Liver (tissue), 2 donors: ENCODE measurements around the gene PCDH10.

Source experiments
- CTCF ChIP-seq: fragments of 150-350 bp; IDR thresholded peaks from 2 replicates; pipeline ENCODE4 v1.5.1; 2017; ENCODE audit warnings: improper control_type of control experiment, low read depth, low read length; ENCODE audit not compliant: missing input control
- REST ChIP-seq: IDR thresholded peaks from 2 replicates; pipeline ENCODE4 v1.6.1; 2016; ENCODE audit warnings: antibody characterized with exemption, mild to moderate bottlenecking
- donor health status: healthy.

DNA sequence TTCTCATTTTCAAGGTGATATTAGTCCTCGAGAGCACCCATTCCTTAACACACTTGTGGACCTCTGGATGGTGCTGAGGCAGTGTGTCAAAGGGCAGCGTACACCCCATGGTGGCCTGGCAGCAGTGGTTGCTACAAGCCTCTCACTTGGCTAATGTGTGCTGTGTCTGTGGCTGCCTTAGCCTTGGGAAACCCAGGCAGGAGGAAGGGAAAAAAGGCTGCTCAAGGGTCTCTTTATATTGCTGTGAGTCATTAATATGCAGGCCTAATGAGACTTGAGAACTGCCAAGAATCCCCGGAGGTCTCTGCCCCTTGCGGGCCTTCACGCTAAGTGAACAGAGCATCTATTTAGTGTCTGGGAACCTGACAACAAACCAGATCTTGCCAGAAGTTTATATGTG, 7.0 kb downstream of the PCDH10 start:
- TF ChIP-seq REST (no peak), CTCF (no peak)
